Measurements from ENCODE around the gene BMS1. TPM values are rescaled to one million over a fixed set of nuclear protein-coding genes. Genes with fewer than 3 reads are reported as not detected.
A peak's percentile ranks its signal among the peaks of the same experiment; 100 is the strongest.

Gene BMS1
- total and polyA plus RNA-seq, 2 of the 13 experiments (the other 11 are each of a cell fraction or from before 2014, with no cell fraction given), result 3.9 to 25.2 TPM

- peak; percentile 96 for TF ChIP-seq ZNF784 (CRISPR knock-in tag; IDR thresholded peaks at IDR 0.05; ENCODE audit: borderline replicate concordance)
- peak; percentile 93 for TF ChIP-seq POGK (CRISPR knock-in tag; conservative IDR thresholded peaks at IDR 0.05)
- TF ChIP-seq ZBTB34 (CRISPR knock-in tag; IDR thresholded peaks at IDR 0.05), result peak; percentile 90
- TF ChIP-seq PBX3 (CRISPR knock-in tag; IDR thresholded peaks at IDR 0.05; ENCODE audit: borderline replicate concordance), result no peak
- no peak for TF ChIP-seq NR3C1 (CRISPR knock-in tag; IDR thresholded peaks at IDR 0.05)
- peak; percentile 94 for TF ChIP-seq ZNF891 (CRISPR knock-in tag; IDR thresholded peaks at IDR 0.05)
- TF ChIP-seq FOXK1 (CRISPR knock-in tag; IDR thresholded peaks at IDR 0.05; ENCODE audit: borderline replicate concordance, low read depth), result peak; percentile 92
- TF ChIP-seq SIN3A (IDR thresholded peaks at IDR 0.05; ENCODE audit: borderline replicate concordance, low read depth, low read length), result peak; percentile 89; the same call in 1 of the 2 replicates
- no peak for TF ChIP-seq HNRNPL (IDR thresholded peaks at IDR 0.05; ENCODE audit: low read depth, low read length)
- TF ChIP-seq ZNF570 (CRISPR knock-in tag; IDR thresholded peaks at IDR 0.05; ENCODE audit: borderline replicate concordance), result 0 out of 2 replicates have a peak, but pooled peaks have one; percentile 58
- no peak for TF ChIP-seq MAFG (CRISPR knock-in tag; IDR thresholded peaks at IDR 0.05)
- TF ChIP-seq SP2 (CRISPR knock-in tag; IDR thresholded peaks at IDR 0.05), result peak; percentile 71
- no peak for TF ChIP-seq ZFYVE20 (CRISPR knock-in tag; IDR thresholded peaks at IDR 0.05; ENCODE audit: borderline replicate concordance, low read depth)
- no peak for TF ChIP-seq GZF1 (CRISPR knock-in tag; IDR thresholded peaks at IDR 0.05)
- peak; percentile 92; the same call in 1 of the 2 replicates for TF ChIP-seq CERS6 (CRISPR knock-in tag; IDR thresholded peaks at IDR 0.05)
- TF ChIP-seq SOX6 (IDR thresholded peaks at IDR 0.05), result no peak
- peak; percentile 79 for TF ChIP-seq SOX6 (CRISPR knock-in tag; IDR thresholded peaks at IDR 0.05)
- TF ChIP-seq REST (IDR thresholded peaks at IDR 0.05; ENCODE audit: borderline replicate concordance in 1 of 2, low read depth in 1 of 2, low read length in 2 of 2), result peak in 1 of 2 experiments; percentile 66; a peak in 2 of 4 replicates
- peak; percentile 97 for TF ChIP-seq KMT2A (CRISPR knock-in tag; IDR thresholded peaks at IDR 0.05)
Observed at GRCh38 chr10:42782446-42783180, at the start of gene BMS1 (continued).
